ENCODE measurements around the gene PRSS36. TPM values are rescaled to one million over a fixed set of nuclear protein-coding genes. Genes with fewer than 3 reads are reported as not detected.
"Not testable (repeated sequence)": the region's sequence is repeated elsewhere in the genome, so short reads cannot be mapped to it uniquely, and the experiment has no call there.

The PRSS36 gene
- total and polyA plus RNA-seq, 4 donors: 0.09 to 2.1 (median 0.62) TPM

DNA sequence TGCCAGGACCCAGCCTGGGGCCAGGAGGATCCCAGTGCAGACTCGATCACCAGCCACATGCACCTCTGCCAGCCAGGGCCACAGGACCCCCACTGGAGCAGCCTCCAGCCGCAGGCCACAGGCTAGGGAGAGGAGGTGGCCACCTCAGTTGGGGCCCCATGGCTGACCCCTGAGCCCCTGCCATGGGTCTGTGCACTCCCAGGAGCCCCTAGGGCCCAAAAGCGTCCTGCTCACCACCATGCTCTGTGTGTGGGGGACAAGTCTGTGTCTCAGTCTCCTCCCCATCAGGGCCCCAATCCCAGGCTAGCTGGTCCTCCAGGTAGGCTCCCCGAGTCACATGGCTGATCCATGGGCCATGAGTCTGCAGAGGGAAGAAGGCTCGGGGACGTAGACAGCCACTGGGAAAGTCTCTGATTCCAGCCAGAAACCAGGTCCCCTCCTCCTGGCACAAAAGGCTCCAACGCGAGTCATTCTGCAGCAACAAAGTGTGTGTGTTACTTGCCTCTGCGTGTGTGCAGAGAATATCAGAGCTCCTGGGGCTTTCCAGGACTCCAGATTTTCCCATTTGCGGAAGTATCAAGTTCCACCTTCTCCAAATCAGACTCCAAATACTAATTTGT lies 8.3 kb downstream of the PRSS36 start:
- Histone ChIP-seq H3K9ac (ENCODE audit: low read depth in 1 of 2, low read length in 2 of 2) (peak overlapping the region in 1 of 2 donors; percentile 75), H3K36me3 (ENCODE audit: control insufficient read depth in 4 of 4, insufficient read depth in 3 of 4, low read depth in 1 of 4, low read length in 3 of 4) (no peaks in the 10 kb centered on the region), H3K27me3 (ENCODE audit: control insufficient read depth in 4 of 4, insufficient read depth in 4 of 4, low read length in 3 of 4) (no peaks in the 10 kb centered on the region), H3K27ac (ENCODE audit: low read depth in 1 of 2, low read length in 2 of 2) (peak overlapping the region; percentile 50 to 81), H3K9me3 (ENCODE audit: control insufficient read depth in 4 of 4, low read length in 3 of 4) (no peaks in the 10 kb centered on the region), H3K4me3 (ENCODE audit: low read depth in 1 of 3, low read length in 3 of 3) (peak overlapping the region in 1 of 3 donors; percentile 53), H3K4me1 (ENCODE audit: control insufficient read depth in 4 of 4, insufficient read depth in 4 of 4, low read length in 3 of 4) (peaks cover 14 to 26% (median 19%) of the 10 kb centered on the region in 4 donors)
- TF ChIP-seq TAF1 (conservative IDR thresholded peaks at IDR 0.05) (no peak), RAD21 (IDR thresholded peaks at IDR 0.05) (no peak), NR2F2 (IDR thresholded peaks at IDR 0.05) (no peak), REST (IDR thresholded peaks at IDR 0.05) (no peak), JUND (IDR thresholded peaks at IDR 0.05) (no peak), HNF4G (IDR thresholded peaks at IDR 0.05) (no peak), HNF4A (conservative IDR thresholded peaks at IDR 0.05) (no peak), YY1 (IDR thresholded peaks at IDR 0.05) (no peak)
- TF ChIP-seq, protein P1, sequence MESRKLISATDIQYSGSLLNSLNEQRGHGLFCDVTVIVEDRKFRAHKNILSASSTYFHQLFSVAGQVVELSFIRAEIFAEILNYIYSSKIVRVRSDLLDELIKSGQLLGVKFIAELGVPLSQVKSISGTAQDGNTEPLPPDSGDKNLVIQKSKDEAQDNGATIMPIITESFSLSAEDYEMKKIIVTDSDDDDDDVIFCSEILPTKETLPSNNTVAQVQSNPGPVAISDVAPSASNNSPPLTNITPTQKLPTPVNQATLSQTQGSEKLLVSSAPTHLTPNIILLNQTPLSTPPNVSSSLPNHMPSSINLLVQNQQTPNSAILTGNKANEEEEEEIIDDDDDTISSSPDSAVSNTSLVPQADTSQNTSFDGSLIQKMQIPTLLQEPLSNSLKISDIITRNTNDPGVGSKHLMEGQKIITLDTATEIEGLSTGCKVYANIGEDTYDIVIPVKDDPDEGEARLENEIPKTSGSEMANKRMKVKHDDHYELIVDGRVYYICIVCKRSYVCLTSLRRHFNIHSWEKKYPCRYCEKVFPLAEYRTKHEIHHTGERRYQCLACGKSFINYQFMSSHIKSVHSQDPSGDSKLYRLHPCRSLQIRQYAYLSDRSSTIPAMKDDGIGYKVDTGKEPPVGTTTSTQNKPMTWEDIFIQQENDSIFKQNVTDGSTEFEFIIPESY (IDR thresholded peaks at IDR 0.05): no peak
- TF ChIP-seq, protein P2, sequence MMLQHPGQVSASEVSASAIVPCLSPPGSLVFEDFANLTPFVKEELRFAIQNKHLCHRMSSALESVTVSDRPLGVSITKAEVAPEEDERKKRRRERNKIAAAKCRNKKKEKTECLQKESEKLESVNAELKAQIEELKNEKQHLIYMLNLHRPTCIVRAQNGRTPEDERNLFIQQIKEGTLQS (IDR thresholded peaks at IDR 0.05): no peak
- DNase-seq (ENCODE audit: low spot score): no peak
- WGBS: 30% methylated on average over 10 of the region's 10 CpGs

DNA sequence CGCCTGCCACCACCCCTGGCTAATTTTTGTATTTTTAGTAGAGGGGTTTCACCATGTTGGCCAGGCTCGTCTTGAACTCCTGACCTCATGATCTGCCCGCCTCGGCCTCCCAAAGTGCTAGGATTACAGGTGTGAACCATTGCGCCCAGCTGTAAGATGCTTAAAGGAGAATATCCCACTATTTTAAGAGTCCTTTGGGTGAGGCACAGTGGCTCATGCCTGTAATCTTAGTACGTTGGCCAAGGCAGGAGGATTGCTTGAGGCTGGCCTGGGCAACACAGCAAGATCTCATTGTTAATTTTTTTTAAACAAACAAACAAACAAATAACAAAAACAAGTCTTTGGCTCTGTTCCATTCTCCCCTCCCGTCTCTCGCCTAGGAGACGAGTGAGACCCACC lies 8.8 kb downstream of the PRSS36 start:
- not testable (repeated sequence) for H3K36me3 ChIP-seq (ENCODE audit: control insufficient read depth in 4 of 4, insufficient read depth in 3 of 4, low read depth in 1 of 4, low read length in 3 of 4); H3K4me3 ChIP-seq (ENCODE audit: low read depth in 1 of 3, low read length in 3 of 3); H3K27me3 ChIP-seq (ENCODE audit: control insufficient read depth in 4 of 4, insufficient read depth in 4 of 4, low read length in 3 of 4); DNase-seq (ENCODE audit: low spot score); H3K9ac ChIP-seq (ENCODE audit: low read depth in 1 of 2, low read length in 2 of 2); H3K9me3 ChIP-seq (ENCODE audit: control insufficient read depth in 4 of 4, low read length in 3 of 4)
- peak overlapping the region; percentile 50 to 81 for H3K27ac ChIP-seq (ENCODE audit: low read depth in 1 of 2, low read length in 2 of 2)
- H3K4me1 ChIP-seq (ENCODE audit: control insufficient read depth in 4 of 4, insufficient read depth in 4 of 4, low read length in 3 of 4): peaks cover 14 to 27% (median 19%) of the 10 kb centered on the region in 4 donors
- 93% methylated on average over 9 of the region's 9 CpGs for WGBS

Measured in liver (tissue), 9 donors.